Measurements from ENCODE around the gene GEMIN7. TPM values are rescaled to one million over a fixed set of nuclear protein-coding genes. Genes with fewer than 3 reads are reported as not detected.

The GEMIN7 gene
- total and polyA plus RNA-seq, 2 of the 13 experiments (the other 11 are each of a cell fraction or from before 2014, with no cell fraction given): 24.1 to 30.6 TPM

- TF ChIP-seq HINFP (CRISPR knock-in tag; IDR thresholded peaks at IDR 0.05; ENCODE audit: low read depth) (peak; percentile 95; the same call in 1 of the 2 replicates), MBNL3 (CRISPR knock-in tag; conservative IDR thresholded peaks at IDR 0.05) (no peak), ZBTB49 (CRISPR knock-in tag; IDR thresholded peaks at IDR 0.05; ENCODE audit: borderline replicate concordance) (no peak), ESRRA (CRISPR knock-in tag; IDR thresholded peaks at IDR 0.05; ENCODE audit: low read depth) (0 out of 2 replicates have a peak, but pooled peaks have one; percentile 48), PCBP1 (IDR thresholded peaks at IDR 0.05; ENCODE audit: borderline replicate concordance, low read depth, low read length) (no peak), FIP1L1 (IDR thresholded peaks at IDR 0.05; ENCODE audit: borderline replicate concordance, insufficient read depth, low read depth, low read length) (no peak), ZBTB7B (CRISPR knock-in tag; IDR thresholded peaks at IDR 0.05) (0 out of 2 replicates have a peak, but pooled peaks have one; percentile 35), FOXM1 (CRISPR knock-in tag; IDR thresholded peaks at IDR 0.05) (no peak), ZNF124 (CRISPR knock-in tag; IDR thresholded peaks at IDR 0.05) (no peak), KDM2A (CRISPR knock-in tag; IDR thresholded peaks at IDR 0.05; ENCODE audit: borderline replicate concordance, low read depth) (no peak), ZNF576 (CRISPR knock-in tag; IDR thresholded peaks at IDR 0.05) (no peak), CAMTA2 (CRISPR knock-in tag; IDR thresholded peaks at IDR 0.05; ENCODE audit: borderline replicate concordance) (no peak), PHF21A (CRISPR knock-in tag; IDR thresholded peaks at IDR 0.05) (0 out of 2 replicates have a peak, but pooled peaks have one; percentile 31), TEAD2 (CRISPR knock-in tag; IDR thresholded peaks at IDR 0.05) (no peak), KLF9 (CRISPR knock-in tag; IDR thresholded peaks at IDR 0.05; ENCODE audit: low read depth) (no peak), ZBTB44 (CRISPR knock-in tag; IDR thresholded peaks at IDR 0.05) (no peak)
- TF ChIP-seq, protein P1, sequence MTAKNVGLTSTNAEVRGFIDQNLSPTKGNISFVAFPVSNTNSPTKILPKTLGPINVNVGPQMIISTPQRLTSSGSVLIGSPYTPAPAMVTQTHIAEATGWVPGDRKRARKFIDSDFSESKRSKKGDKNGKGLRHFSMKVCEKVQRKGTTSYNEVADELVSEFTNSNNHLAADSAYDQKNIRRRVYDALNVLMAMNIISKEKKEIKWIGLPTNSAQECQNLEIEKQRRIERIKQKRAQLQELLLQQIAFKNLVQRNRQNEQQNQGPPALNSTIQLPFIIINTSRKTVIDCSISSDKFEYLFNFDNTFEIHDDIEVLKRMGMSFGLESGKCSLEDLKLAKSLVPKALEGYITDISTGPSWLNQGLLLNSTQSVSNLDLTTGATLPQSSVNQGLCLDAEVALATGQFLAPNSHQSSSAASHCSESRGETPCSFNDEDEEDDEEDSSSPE (CRISPR knock-in tag; IDR thresholded peaks at IDR 0.05): no peak
- TF ChIP-seq, protein P2, sequence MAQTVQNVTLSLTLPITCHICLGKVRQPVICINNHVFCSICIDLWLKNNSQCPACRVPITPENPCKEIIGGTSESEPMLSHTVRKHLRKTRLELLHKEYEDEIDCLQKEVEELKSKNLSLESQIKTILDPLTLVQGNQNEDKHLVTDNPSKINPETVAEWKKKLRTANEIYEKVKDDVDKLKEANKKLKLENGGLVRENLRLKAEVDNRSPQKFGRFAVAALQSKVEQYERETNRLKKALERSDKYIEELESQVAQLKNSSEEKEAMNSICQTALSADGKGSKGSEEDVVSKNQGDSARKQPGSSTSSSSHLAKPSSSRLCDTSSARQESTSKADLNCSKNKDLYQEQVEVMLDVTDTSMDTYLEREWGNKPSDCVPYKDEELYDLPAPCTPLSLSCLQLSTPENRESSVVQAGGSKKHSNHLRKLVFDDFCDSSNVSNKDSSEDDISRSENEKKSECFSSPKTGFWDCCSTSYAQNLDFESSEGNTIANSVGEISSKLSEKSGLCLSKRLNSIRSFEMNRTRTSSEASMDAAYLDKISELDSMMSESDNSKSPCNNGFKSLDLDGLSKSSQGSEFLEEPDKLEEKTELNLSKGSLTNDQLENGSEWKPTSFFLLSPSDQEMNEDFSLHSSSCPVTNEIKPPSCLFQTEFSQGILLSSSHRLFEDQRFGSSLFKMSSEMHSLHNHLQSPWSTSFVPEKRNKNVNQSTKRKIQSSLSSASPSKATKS (CRISPR knock-in tag; IDR thresholded peaks at IDR 0.05): no peak
- TF ChIP-seq, protein P3, sequence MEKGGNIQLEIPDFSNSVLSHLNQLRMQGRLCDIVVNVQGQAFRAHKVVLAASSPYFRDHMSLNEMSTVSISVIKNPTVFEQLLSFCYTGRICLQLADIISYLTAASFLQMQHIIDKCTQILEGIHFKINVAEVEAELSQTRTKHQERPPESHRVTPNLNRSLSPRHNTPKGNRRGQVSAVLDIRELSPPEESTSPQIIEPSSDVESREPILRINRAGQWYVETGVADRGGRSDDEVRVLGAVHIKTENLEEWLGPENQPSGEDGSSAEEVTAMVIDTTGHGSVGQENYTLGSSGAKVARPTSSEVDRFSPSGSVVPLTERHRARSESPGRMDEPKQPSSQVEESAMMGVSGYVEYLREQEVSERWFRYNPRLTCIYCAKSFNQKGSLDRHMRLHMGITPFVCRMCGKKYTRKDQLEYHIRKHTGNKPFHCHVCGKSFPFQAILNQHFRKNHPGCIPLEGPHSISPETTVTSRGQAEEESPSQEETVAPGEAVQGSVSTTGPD (CRISPR knock-in tag; IDR thresholded peaks at IDR 0.05): no peak
Measured at GRCh38 chr19:45130236-45130635, 51.2 kb downstream of the GEMIN7 start (continued).
